ENCODE data around the gene PPTC7.
"Not testable (repeated sequence)": the region's sequence is repeated elsewhere in the genome, so short reads cannot be mapped to it uniquely, and the experiment has no call there.

PPTC7 gene

DNA sequence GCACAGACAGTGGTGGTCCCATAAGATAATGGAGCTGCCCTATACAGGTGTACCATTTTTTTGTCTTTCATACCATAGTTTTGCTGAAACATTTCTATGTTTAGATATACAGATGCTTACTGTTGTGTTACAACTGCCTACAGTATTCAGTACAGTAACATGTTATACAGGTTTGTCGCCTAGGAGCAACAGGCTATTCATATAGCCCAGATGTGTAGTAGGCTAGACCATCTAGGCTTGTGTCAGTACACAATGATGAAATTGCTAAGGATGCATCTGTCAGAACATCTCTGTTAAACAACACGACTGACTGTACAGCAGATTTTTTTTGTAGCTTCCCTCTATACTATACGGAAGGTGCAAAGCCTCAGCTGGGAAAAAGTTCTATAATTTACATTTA is 50.5 kb downstream of the PPTC7 start:
- no peak for FAIRE-seq

GRCh38 chr12:110531741-110532333 is 51.3 kb downstream of the PPTC7 start:
- no peak for FAIRE-seq

DNA sequence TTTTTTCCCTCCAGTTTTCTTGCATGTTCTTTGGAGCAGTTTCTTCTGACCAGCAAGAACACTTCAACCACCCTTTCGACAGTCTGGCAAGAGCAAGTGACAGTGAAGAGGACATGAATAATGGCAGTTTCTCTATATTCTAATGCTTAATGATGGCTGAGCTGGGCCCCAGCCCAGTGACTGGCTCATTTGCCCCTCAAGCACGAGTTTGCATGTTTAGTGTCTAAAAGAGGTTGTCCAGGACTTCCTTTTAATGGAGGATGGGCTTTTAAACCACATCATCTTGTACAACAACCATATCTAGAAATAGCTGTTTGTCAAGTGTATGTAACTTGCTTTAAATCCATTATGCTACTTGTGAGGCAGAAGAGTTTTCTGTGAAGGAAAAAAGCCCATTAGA is 52.6 kb downstream of the PPTC7 start:
- FAIRE-seq, result no peak

DNA sequence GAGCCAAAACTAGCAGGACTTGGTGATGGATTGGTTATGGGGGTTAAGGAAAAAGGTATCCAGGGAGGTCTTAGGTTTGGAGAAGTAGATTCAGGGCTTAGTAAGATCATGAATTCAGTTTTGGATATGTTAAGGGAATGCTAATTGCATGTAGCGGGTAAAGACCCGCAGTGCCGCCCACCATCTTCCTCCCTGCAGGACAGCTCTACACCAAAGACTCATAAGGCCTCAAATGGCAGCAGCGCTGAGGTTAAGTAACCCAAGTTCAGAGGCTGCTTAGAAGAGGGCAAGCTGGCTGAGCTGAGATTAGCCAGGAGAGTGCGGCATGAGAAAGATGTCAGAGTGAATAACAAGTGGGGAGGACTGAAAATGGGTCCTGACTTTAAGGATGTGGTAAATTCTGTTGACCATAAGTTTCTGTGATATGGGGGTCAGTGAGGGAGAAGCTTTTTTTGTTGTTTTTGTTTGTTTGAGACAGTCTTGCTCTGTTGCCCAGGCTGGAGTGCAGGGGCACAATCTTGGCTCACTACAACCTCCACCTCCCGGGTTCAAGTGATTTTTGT is 54.8 kb downstream of the PPTC7 start:
- no peak for FAIRE-seq

GRCh38 chr12:110520876-110521712 is 62.0 kb downstream of the PPTC7 start:
- not testable (repeated sequence) for FAIRE-seq

DNA sequence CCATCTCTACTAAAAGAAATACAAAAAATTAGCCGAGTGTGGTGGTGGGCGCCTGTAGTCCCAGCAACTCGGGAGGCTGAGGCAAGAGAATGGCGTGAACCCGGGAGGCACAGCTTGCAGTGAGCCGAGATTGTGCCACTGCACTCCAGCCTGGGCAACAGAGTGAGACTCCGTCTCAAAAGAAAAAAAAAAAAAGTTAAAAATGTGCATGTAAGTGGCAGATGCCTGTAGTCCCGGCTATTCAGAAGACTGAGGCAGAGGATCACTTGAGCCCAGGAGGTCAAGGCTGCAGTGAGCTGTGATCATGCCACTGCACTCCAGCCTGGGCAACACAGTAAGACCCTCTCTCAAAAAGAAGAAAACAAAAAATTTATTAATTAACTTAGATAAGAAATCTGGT is 65.1 kb downstream of the PPTC7 start:
- not testable (repeated sequence) for FAIRE-seq

- no peak for FAIRE-seq
Observed at GRCh38 chr12:110516995-110517394, 66.1 kb downstream of the PPTC7 start.

DNA sequence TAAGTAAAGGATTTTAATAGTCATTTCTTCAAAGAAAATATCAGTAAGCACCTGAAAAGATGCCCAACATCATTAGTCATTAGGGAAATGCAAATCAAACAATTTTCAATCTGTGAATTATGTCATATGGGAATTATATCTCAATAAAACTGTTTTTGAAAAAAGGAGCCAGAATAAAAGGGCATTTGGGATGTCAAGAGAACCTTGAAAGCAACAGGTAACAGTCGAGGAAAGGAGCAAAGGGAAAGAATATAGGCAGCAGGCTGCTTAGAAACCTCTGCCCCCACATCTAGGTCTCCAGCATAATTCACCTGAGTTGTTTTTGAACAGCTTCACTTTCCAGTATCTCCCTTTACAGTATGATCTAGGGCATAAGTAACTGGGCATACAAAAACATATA is 68.8 kb downstream of the PPTC7 start:
- no peak for FAIRE-seq

- no peak for FAIRE-seq
Observed at GRCh38 chr12:110513842-110514241, 69.3 kb downstream of the PPTC7 start.

GRCh38 chr12:110508071-110508586 is 75.0 kb downstream of the PPTC7 start:
- FAIRE-seq, result no peak

DNA sequence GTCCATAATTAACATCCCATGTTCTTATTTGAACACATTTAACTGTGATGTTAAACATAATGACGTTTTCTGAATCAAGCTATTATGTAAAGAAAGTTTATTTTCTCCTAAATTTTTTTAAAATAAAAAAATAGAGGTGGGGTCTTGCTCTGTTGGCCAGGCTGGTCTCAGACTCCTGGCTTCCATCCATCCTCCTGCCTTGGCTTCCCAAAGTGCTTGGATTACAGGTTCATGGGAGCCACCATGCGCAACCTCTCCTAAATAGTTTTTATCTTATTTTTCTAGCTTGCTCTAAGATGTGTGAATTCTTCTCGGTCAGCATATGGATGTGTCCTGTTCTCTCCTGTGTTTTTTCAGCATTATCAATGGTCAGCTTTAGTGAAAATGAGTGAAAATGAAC is 77.8 kb downstream of the PPTC7 start:
- no peak for FAIRE-seq

DNA sequence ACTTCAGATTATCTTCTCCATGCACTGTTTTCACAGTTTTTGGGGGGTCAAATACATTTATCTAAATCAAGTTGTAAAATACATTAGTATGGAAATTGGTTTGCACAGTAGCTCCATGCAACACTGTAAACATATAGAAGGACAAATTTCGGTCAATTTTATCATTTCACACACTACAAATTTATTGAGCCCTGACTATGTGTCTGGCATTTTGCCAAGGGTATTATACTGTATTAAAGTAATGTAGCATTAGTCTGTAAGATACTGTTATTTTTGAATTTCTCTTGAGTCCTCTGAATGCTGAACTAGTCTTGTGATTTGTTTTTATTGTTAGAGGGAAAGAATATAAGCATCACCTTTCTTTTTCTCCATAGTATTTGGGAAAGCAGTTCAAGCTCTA is 79.7 kb downstream of the PPTC7 start:
- FAIRE-seq, result no peak

DNA sequence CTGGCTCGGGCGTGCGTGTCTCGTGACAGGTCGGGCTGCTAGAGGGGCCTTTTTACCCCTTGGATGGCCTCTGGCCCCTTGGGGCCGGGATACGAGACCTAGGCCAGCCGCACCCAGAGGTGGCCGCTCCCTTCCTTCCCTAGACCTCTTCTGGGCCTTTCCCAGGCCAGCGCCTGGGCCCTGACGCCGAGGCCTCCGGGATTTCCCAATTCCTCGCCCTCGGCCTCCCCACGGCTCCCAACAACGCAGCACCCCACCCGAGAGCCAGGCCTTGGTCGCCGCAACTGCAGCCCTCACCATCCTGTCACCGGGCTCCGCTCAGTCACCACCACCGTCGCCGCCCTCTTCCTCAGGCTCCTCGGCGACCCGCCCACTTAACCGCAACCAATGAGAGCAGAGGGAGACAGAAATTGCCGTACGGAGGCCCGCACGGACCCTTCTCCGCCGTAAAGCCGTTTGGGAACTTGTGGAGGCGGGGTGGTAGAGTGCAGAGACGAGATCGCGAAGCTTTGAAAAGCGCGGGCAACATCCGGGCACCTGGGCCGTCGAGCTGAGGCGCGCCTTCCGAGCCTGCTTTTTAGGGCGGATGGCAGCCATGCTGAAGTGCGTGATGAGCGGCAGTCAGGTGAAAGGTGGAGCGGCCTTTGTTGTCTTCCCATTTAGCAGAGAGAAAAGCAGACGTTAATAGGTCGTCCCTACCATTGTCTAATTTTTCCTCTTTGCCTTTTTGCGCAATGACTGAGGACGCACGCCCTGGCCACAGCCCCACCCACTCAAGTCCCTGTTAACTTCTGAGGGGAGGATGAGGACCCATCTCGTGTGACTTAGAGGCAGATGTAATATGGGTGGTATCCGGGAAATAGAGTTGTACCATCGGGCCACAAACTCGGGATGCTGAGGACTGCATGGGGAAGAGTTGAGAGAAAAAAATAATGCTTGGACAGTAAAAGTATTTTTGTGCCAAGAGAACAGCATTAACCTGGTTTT is 81.1 kb downstream of the PPTC7 start, which contains the start of the genes RAD9B and VPS29:
Gene RAD9B, plus strand, starts transcription at position 580 of the 987 bp plus-strand sequence. Its CDS starts 7 bp downstream, at position 587.
Gene VPS29, minus strand, starts transcription at position 360 of the 987 bp plus-strand sequence. Its CDS starts 60 bp downstream, at position 300.
- peak; percentile 66 for FAIRE-seq

DNA sequence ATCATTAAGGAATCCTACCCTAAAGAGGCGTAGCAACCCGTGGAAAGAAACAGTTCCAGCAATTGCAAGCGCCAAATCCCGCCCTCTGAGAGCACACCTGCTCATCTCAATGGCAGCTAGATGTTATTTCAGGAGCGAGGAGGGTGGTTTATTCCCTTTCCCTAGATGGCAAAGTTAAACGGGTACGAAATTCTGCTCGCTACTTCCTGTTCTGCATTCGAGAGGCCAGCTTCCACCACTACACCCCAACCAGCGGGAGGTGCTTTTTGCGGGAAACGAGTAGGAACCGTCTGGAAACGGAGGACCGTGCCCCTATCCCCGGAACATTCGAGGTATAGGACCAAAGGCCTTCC is 81.7 kb downstream of the PPTC7 start:
- no peak for FAIRE-seq

DNA sequence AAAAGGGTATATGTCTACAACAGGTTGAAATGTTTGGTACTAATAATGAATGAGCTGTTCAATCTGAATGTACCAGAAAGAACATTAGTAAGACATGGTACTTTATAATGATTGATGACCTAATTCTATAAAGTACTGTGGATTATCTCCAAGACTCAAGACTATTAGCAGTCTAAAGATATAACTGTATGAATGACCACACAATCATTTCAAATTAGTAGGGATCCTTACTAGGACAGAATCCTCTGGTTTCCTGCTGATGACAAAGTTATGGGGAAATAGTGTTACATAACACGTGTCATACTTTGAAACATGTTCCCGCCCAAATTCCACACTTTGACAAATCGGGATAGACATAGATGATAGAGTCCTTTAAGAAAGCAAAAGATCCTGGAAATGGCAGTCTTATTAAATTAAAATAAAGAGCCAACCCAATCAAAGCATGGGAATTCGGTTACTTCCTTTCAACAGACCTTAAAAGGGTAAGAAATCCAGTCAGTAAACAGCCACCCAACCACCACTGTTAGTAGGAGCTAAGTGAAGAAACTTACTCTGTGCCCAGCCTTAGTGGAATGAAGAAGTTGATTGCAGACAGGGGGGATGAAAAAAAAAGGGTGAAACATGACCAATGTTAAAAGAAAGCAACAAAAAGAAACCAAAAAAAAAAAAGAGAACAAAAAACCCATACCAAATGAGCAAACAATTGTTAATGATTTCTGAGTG is 84.0 kb downstream of the PPTC7 start:
- no peak for FAIRE-seq
